Measurements from ENCODE around the gene ZEB2.

ZEB2 gene

GRCh38 chr2:144501627-144502026, 18.3 kb downstream of the ZEB2 start:
- Histone ChIP-seq H3K27ac (replicated peaks) (no peak overlapping the region), H3K4me3 (replicated peaks; ENCODE audit: insufficient read depth, low read length) (no peak overlapping the region), H3K27me3 (ENCODE audit: insufficient read depth, poor library complexity, severe bottlenecking) (no peaks in the 10 kb centered on the region)
- DNase-seq (ENCODE audit: low read depth in 1 of 2, low spot score in 1 of 2): no peak
- TF ChIP-seq GABPA (IDR thresholded peaks at IDR 0.05; ENCODE audit: low read depth) (no peak), POLR2AphosphoS5 (IDR thresholded peaks at IDR 0.05; ENCODE audit: low read depth) (no peak)

GRCh38 chr2:144501118-144501517, 18.8 kb downstream of the ZEB2 start:
- no peak for DNase-seq (ENCODE audit: low read depth in 1 of 2, low spot score in 1 of 2)
- H3K27ac ChIP-seq (replicated peaks): no peak overlapping the region
- TF ChIP-seq POLR2AphosphoS5 (IDR thresholded peaks at IDR 0.05; ENCODE audit: low read depth) (no peak), CTCF (IDR thresholded peaks at IDR 0.05; ENCODE audit: insufficient read depth, low read length) (no peak), REST (IDR thresholded peaks at IDR 0.05; ENCODE audit: insufficient replicate concordance, low read depth) (no peak), GABPA (IDR thresholded peaks at IDR 0.05; ENCODE audit: low read depth) (no peak), SPI1 (IDR thresholded peaks at IDR 0.05; ENCODE audit: borderline replicate concordance, low read depth) (no peak)
- H3K4me3 ChIP-seq (replicated peaks; ENCODE audit: insufficient read depth, low read length): no peak overlapping the region
- no peaks in the 10 kb centered on the region for H3K27me3 ChIP-seq (ENCODE audit: insufficient read depth, poor library complexity, severe bottlenecking)

GRCh38 chr2:144500563-144500962, 19.4 kb downstream of the ZEB2 start:
- no peak overlapping the region for H3K4me3 ChIP-seq (replicated peaks; ENCODE audit: insufficient read depth, low read length)
- DNase-seq (ENCODE audit: low read depth in 1 of 2, low spot score in 1 of 2): no peak

More at GRCh38 chr2:144500563-144500962, 19.4 kb downstream of the ZEB2 start:
- Histone ChIP-seq H3K27ac (replicated peaks) (no peak overlapping the region), H3K27me3 (ENCODE audit: insufficient read depth, poor library complexity, severe bottlenecking) (no peaks in the 10 kb centered on the region)
- TF ChIP-seq POLR2AphosphoS5 (IDR thresholded peaks at IDR 0.05; ENCODE audit: low read depth): no peak
- no peak for TF ChIP-seq CTCF (IDR thresholded peaks at IDR 0.05; ENCODE audit: insufficient read depth, low read length)
- no peak for TF ChIP-seq GABPA (IDR thresholded peaks at IDR 0.05; ENCODE audit: low read depth)
- no peak for TF ChIP-seq REST (IDR thresholded peaks at IDR 0.05; ENCODE audit: insufficient replicate concordance, low read depth)
- TF ChIP-seq SPI1 (IDR thresholded peaks at IDR 0.05; ENCODE audit: borderline replicate concordance, low read depth): no peak

All from HL-60 (cell line).